ENCODE data around the gene SNX4.

Gene SNX4

DNA sequence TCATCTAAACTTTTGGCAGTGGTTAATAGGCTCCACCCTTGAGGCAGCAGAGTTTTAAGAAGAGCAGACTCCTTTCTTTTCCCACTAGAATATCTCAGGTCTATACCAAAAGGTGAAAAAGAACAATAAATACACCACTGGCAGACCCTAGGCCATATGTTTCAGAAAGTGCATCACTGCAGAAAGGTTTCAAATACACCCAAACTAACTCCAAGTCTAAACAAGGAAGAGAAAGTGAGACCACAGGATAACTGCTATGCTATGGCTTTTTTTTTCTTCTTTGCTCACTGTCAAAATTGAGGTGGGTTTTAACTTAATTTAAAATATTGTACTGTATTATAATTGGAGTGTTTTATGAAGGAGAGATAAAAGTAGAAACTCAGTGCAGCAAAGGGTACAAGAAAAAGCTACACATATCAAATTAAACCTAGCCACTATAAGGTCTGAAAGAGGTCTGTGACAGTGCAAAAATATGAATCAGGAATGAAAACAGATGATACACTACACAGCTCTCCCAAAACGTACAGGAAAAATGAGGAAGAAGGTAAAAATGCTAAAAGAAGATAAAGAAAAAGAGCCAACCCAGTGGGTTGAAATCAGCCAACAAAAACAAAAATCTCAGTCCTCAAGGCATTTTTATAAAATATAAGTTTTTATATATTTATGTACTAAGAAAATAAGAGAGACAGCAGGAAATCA, 8.4 kb downstream of the SNX4 start:
- TF ChIP-seq, protein P1, sequence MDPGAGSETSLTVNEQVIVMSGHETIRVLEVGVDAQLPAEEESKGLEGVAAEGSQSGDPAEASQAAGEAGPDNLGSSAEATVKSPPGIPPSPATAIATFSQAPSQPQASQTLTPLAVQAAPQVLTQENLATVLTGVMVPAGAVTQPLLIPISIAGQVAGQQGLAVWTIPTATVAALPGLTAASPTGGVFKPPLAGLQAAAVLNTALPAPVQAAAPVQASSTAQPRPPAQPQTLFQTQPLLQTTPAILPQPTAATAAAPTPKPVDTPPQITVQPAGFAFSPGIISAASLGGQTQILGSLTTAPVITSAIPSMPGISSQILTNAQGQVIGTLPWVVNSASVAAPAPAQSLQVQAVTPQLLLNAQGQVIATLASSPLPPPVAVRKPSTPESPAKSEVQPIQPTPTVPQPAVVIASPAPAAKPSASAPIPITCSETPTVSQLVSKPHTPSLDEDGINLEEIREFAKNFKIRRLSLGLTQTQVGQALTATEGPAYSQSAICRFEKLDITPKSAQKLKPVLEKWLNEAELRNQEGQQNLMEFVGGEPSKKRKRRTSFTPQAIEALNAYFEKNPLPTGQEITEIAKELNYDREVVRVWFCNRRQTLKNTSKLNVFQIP (CRISPR knock-in tag; IDR thresholded peaks at IDR 0.05; ENCODE audit: borderline replicate concordance, low read depth): no peak
- no peak for TF ChIP-seq CREB5 (CRISPR knock-in tag; IDR thresholded peaks at IDR 0.05; ENCODE audit: low read depth)
- no peak for TF ChIP-seq PPARA (CRISPR knock-in tag; IDR thresholded peaks at IDR 0.05; ENCODE audit: borderline replicate concordance)
- no peak for TF ChIP-seq CSDC2 (CRISPR knock-in tag; IDR thresholded peaks at IDR 0.05)
- TF ChIP-seq ESRRG (CRISPR knock-in tag; IDR thresholded peaks at IDR 0.05): no peak
- no peak for TF ChIP-seq ZNF8 (CRISPR knock-in tag; IDR thresholded peaks at IDR 0.05)
- TF ChIP-seq RARB (CRISPR knock-in tag; IDR thresholded peaks at IDR 0.05): no peak
- no peak for TF ChIP-seq ZFP30 (CRISPR knock-in tag; IDR thresholded peaks at IDR 0.05)
- no peak for TF ChIP-seq TCF4 (CRISPR knock-in tag; IDR thresholded peaks at IDR 0.05; ENCODE audit: borderline replicate concordance)
- no peak for TF ChIP-seq PATZ1 (CRISPR knock-in tag; IDR thresholded peaks at IDR 0.05; ENCODE audit: borderline replicate concordance)
- no peak for TF ChIP-seq GLIS3 (CRISPR knock-in tag; IDR thresholded peaks at IDR 0.05)
- no peak for TF ChIP-seq SNAI2 (CRISPR knock-in tag; IDR thresholded peaks at IDR 0.05)
- TF ChIP-seq ARNTL (CRISPR knock-in tag; IDR thresholded peaks at IDR 0.05; ENCODE audit: borderline replicate concordance, low read depth): no peak
- no peak for TF ChIP-seq OSR1 (CRISPR knock-in tag; IDR thresholded peaks at IDR 0.05)
- TF ChIP-seq, protein P2, sequence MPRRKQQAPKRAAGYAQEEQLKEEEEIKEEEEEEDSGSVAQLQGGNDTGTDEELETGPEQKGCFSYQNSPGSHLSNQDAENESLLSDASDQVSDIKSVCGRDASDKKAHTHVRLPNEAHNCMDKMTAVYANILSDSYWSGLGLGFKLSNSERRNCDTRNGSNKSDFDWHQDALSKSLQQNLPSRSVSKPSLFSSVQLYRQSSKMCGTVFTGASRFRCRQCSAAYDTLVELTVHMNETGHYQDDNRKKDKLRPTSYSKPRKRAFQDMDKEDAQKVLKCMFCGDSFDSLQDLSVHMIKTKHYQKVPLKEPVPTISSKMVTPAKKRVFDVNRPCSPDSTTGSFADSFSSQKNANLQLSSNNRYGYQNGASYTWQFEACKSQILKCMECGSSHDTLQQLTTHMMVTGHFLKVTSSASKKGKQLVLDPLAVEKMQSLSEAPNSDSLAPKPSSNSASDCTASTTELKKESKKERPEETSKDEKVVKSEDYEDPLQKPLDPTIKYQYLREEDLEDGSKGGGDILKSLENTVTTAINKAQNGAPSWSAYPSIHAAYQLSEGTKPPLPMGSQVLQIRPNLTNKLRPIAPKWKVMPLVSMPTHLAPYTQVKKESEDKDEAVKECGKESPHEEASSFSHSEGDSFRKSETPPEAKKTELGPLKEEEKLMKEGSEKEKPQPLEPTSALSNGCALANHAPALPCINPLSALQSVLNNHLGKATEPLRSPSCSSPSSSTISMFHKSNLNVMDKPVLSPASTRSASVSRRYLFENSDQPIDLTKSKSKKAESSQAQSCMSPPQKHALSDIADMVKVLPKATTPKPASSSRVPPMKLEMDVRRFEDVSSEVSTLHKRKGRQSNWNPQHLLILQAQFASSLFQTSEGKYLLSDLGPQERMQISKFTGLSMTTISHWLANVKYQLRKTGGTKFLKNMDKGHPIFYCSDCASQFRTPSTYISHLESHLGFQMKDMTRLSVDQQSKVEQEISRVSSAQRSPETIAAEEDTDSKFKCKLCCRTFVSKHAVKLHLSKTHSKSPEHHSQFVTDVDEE (CRISPR knock-in tag; IDR thresholded peaks at IDR 0.05): no peak
- TF ChIP-seq ZNF70 (CRISPR knock-in tag; IDR thresholded peaks at IDR 0.05): no peak
- peak; percentile 71 for ATAC-seq

- TF ChIP-seq ISL1 (CRISPR knock-in tag; IDR thresholded peaks at IDR 0.05) (no peak), RARB (CRISPR knock-in tag; IDR thresholded peaks at IDR 0.05) (no peak), ZFP30 (CRISPR knock-in tag; IDR thresholded peaks at IDR 0.05) (peak; percentile 86), CSDC2 (CRISPR knock-in tag; IDR thresholded peaks at IDR 0.05) (no peak), PATZ1 (CRISPR knock-in tag; IDR thresholded peaks at IDR 0.05; ENCODE audit: borderline replicate concordance) (no peak), ARNTL (CRISPR knock-in tag; IDR thresholded peaks at IDR 0.05; ENCODE audit: borderline replicate concordance, low read depth) (no peak)
Measured at GRCh38 chr3:125507128-125507527, 12.9 kb downstream of the SNX4 start.

DNA sequence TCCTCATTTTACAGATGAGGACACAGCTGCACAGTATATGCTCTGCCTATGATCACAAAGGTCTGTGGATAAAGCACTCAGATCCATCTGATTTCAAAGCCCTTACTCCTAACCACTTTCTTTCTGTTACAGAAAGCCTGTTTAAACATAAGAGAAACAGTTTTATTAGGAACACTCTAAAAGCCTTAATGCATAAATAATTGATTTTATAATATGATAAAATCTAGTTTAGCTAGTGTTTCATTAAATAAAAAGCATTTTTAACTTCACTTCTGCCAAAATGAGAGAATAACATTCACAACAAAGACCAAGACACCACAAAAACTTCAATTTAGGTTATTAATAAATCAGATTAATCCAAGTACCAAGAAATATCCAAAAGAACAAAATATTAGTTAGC, 21.4 kb downstream of the SNX4 start:
- peak; percentile 77; the same call in 2 of the 3 replicates for ATAC-seq
- no peak for TF ChIP-seq CSRNP3 (CRISPR knock-in tag; IDR thresholded peaks at IDR 0.05)
- peak; percentile 50; the same call in 1 of the 2 replicates for TF ChIP-seq TCF4 (CRISPR knock-in tag; IDR thresholded peaks at IDR 0.05; ENCODE audit: borderline replicate concordance)
- peak; percentile 91 for TF ChIP-seq ISL1 (CRISPR knock-in tag; IDR thresholded peaks at IDR 0.05)

More at GRCh38 chr3:125507128-125507527, 12.9 kb downstream of the SNX4 start:
- no peak for ATAC-seq
